A673 (cell line): Measurements from ENCODE around the gene OMP.

Experiments
- EZH2 ChIP-seq: fragments of 200-600 bp; sonication (generic); IDR thresholded peaks from 2 replicates; pipeline ENCODE4 v1.6.1; 2017; ENCODE audit warnings: borderline replicate concordance, low read depth, mild to moderate bottlenecking, mixed read lengths, antibody characterized with exemption, low read length; ENCODE audit not compliant: poor library complexity, severe bottlenecking
- TF ChIP-seq, protein P1 (sequence below): fragments of 300-800, 200-600 bp; sonication (generic); conservative IDR thresholded peaks from 2 replicates; pipeline ENCODE4 v1.5.1; 2017; ENCODE audit warnings: low read depth, mild to moderate bottlenecking, antibody characterized with exemption, low read length, moderate library complexity, mixed read lengths

GRCh38 chr11:77073328-77074001 is 29.2 kb upstream of the OMP start:
- TF ChIP-seq, protein P1, sequence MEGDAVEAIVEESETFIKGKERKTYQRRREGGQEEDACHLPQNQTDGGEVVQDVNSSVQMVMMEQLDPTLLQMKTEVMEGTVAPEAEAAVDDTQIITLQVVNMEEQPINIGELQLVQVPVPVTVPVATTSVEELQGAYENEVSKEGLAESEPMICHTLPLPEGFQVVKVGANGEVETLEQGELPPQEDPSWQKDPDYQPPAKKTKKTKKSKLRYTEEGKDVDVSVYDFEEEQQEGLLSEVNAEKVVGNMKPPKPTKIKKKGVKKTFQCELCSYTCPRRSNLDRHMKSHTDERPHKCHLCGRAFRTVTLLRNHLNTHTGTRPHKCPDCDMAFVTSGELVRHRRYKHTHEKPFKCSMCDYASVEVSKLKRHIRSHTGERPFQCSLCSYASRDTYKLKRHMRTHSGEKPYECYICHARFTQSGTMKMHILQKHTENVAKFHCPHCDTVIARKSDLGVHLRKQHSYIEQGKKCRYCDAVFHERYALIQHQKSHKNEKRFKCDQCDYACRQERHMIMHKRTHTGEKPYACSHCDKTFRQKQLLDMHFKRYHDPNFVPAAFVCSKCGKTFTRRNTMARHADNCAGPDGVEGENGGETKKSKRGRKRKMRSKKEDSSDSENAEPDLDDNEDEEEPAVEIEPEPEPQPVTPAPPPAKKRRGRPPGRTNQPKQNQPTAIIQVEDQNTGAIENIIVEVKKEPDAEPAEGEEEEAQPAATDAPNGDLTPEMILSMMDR: no peak
- no peak for TF ChIP-seq EZH2
